ENCODE data around the gene TMEM54.
"Not testable (repeated sequence)": the region's sequence is repeated elsewhere in the genome, so short reads cannot be mapped to it uniquely, and the experiment has no call there.

TMEM54 gene

DNA sequence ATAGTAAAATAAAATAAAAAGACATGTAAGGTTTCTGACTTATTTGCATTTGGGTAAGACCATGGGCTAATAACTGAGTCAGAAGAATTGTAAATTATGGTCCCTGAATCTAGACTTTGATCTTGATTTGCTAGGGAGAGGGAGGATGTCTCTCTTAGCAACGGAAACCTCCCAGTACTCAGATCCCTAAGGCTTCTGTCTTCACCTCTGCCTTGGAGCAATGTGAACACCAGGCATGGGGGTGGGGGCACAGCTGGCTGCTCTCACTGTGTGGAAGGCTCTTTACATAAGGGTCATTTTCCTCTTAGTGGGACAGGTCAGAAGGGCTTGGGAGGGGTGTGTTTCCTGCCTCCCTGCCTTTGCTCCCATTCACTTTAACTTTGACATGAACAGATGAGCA, 17.0 kb upstream of the TMEM54 start:
- DNase-seq, result no peak

DNA sequence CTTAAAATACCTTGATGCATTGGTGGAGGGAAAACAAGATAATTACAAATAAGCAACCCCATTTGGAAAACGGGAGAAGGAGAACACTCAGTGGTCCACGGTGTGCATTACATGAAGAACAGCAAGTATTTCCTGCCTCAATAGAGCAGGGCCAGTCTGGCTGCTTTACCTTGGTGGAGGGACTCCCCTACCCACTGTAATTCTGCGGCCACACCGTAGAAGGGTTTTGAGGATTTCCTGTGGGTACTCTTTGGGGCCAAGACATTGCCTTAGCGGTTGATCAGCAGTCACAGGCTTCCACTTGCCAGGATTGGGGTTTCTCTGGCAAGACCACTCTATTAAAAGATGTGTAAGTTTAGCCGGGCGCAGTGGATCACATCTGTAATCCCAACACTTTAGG, 16.3 kb upstream of the TMEM54 start:
- DNase-seq, result no peak

DNA sequence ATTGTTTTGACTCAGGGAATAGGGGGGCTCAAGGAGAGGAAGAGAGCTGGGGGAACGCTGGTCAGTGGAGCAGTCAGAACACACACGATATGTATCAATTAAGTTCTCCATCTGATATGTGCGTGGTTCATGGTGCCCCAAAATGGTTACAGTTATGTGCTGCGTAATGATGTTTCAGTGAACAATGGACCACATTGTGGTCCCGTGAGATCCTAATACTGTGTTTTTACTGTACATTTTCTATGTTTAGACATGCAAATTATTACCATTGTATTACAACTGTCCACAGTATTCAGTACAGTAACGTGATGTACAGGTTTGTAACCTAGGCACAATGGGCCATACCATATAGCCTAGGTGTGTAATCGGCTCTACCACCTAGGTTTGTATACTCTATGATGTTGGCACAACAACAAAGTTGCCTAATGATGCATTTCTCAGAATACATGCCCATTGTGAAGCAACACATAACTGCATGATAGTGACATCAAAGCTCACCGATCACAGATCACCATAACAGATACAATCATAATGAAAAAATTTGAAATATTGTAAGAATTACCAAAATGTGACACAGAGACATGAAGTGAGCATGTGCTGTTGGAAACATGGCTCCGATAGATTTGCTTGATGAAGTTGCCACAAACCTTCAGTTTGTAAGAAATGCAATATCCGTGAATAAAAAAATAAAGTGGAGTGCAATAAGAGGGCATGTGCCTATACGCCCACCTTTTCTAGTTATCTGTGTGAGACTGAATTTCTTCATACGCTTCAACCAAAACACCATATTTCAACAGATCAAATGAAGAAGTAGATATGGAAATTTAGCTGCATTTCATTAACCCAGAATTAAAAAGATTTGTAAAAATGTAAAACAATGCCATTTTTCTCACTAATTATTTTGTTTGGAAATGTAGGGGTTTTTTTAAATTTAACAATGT, 14.8 kb upstream of the TMEM54 start:
- no peak for DNase-seq

DNA sequence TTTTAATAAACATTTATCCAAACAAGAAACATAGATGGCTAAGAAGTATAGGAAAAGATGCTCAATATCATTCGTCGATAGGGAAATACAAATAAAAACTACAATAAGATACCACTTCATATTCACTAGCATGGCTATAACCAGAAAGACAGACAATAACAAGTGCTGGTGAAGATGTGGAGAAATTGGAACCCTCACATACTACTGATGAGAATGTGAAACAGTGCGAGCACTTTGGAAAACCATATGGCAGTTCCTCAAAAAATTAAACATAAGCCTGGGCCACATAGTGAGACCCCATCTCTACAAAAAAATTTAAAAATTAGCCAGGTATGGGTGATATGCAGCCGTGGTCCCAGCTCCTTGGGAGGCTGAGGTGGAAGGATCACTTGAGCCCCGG, 9.1 kb upstream of the TMEM54 start:
- no peak for DNase-seq

DNA sequence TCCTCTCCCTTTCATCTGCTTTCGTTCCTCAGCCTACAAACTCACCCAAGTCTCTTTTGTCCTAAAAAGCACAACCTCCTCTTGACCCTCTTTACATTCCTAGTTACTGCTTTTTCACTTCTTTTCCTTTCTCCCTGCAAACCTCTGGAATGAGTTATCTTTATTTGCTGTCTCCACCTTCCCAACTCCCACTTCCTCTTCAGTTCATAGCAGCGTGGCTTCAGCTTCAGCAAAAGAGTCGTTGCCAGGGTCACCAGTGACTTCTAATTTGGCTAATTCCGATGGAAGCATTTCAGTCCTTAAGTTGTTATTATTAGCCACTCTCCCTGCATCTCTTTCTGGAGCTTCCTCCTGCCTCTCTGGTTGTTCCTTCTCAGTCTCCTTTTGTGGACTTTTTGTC, 6.2 kb upstream of the TMEM54 start:
- DNase-seq, result no peak

DNA sequence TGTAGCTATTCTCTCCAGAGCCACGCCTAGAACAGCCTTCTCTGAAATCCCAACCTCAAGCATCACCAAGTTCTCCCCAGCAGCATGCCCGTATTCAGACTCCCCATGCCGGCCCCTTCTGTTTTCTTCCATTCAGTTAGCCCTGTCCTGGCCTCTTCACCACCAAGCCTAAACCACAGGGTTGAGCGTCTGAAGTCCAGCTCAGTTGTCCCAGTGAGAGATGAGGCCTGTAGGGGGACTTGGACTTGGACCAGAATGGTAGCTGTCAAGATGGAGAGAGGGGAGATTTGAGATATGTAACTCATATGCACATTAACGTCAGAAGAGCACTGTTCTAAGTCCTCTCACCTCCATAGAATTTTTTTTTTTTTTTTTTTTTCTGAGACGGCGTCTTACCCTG, 5.5 kb upstream of the TMEM54 start:
- no peak for DNase-seq

DNA sequence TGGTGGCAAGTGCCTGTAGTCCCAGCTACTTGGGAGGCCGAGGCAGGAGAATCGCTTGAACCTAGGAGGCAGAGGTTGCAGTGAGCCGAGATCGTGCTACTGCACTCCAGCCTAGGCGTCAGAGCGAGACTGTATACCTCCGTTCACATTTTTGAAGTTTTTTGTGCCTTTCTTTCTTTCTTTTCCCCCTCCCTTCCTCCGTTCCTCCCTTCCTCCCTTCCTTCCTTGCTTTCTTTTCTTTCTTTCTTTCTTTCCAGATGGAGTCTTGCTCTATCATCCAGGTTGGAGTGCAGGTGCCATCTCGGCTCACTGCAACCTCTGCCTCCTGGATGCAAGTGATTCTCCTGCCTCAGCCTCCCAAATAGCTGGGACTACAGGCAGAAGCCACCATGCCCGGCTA, 4.4 kb upstream of the TMEM54 start:
- not testable (repeated sequence) for DNase-seq

DNA sequence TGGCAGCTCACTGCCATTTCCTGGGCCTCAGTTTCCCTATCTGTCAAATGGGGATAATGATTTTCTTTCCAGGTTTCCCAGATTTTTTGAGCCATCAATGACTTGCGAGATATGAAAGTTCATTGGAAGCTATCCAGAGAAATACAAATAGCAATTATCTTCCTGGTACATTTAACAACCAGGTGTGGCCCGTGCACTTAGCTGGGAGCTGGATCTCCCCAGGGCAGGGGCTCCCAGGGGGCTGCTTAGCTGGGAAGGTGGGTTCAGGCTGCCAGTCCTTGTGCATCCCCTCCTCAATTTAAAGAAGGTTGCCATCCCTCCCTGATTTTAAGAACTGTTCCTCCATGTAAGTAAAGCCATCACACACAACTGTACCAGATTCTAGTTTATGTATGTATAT, 3.6 kb upstream of the TMEM54 start:
- DNase-seq, result no peak

DNA sequence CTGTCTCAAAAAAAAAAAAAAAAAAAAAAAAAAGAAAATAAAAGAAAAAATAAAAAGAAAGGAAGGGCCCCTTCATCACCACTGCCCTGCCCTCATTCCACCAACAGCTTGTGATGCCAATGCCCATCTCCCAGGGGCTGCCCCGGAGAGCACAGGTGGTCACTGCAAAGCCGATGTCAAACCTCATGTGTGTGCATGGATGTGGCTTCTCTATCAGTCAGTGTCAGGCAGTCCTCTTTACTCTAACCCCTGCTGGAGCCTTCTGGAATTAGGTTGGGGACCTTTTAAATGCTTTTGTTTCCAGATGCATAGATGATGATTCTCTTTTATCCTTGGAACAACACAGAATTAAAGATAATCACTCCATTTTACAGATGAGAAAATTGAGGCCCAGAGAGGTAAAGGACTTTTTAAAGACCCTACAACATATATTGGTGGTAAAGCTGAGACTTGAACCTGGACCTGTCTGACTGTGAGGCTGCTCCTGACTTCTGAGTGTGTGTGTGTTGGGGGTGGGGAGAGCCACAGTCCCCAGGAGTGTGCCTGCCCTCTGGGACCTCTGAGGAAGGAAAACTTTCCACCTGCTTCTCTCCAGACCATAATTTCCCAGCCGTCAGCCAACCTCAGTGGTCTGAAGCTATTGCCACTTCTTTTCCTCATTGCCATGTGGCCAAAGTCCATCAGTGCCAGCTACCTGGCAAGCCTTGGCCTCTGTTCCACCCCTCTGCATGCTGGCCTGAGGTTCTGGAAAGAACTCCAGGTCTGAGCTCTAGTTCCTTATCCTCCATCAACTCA, 3.0 kb upstream of the TMEM54 start:
- DNase-seq, result no peak

DNA sequence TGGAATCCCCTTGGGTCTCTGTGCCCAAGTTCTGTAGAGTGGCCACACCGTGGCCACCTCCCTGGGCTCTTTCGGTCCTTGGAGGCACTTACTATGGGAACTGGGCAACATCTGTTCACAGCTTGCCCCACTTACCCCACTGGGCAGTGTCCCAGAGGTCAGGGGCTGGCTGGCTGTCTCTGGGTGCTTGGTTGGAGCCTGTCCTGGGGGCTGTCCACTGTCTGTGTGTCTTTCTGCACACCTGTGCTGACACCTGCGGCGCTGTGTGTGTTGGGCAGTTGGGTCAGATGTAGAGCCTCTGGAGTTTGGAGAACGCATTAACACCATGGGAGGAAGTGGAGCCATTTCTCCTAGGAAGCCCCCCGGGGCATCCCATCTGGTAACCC, 1.3 kb upstream of the TMEM54 start:
- DNase-seq, result no peak

DNA sequence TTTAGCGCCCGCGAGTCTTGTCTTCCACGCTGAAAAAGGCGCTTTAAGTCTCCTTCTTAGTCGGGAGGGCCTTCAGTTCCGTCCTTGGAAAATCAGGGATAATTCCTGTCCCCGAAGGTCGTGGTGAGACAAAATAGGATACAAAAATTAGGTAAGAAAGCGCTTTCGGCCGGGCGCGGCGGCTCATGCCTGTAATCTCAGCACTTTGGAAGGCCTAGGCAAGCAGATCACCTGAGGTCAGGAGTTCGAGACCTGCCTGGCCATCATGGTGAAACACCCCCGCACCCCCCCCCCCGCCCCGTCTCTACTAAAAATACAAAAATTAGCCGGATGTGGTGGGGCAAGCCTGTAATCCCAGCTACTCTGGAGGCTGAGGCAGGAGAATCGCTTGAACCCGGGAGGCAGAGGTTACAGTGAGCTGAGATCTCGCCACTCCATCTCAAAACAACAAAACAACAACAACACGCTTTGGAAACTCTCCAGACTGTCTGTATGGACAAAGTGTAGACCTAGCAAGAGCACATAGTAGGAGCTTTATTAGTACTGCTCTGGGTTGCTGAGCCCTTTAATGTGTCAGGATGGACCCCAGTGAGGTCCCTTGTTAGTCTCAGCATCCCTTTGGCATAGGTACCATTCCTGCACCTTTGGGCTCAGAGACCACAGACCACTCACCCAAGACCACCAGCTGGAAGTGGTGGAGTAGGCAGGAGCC, 790 bp upstream of the TMEM54 start:
- DNase-seq, result no peak

DNA sequence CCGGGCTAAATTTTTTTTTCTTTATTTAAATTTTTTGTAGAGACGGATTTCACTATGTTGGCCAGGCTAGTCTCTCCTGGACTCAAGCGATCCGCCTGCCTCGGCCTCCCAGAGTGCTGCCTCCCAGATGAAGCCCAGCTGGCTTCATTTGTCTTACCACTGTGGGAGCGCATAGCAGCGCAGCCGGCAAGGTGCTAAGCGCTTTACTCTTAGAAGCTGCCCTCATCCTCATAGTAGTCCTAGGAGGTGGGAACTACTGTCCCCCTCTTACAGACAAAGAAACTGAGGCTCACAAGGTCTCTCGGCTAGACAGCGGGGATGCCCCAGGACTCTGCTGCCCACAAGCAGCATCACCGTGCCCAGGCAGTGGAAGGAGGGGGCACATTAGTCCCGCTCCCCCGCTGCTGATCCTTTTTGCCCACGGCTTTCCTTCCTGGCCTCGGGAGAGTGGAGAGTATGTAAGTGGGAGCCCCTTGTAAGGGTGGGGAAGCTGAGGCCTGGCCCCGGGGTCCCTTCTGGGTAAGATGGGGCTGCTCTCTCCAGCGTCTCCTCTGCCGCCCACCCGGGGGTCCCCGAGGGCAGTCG, 726 bp downstream of the TMEM54 start:
- DNase-seq, result no peak

DNA sequence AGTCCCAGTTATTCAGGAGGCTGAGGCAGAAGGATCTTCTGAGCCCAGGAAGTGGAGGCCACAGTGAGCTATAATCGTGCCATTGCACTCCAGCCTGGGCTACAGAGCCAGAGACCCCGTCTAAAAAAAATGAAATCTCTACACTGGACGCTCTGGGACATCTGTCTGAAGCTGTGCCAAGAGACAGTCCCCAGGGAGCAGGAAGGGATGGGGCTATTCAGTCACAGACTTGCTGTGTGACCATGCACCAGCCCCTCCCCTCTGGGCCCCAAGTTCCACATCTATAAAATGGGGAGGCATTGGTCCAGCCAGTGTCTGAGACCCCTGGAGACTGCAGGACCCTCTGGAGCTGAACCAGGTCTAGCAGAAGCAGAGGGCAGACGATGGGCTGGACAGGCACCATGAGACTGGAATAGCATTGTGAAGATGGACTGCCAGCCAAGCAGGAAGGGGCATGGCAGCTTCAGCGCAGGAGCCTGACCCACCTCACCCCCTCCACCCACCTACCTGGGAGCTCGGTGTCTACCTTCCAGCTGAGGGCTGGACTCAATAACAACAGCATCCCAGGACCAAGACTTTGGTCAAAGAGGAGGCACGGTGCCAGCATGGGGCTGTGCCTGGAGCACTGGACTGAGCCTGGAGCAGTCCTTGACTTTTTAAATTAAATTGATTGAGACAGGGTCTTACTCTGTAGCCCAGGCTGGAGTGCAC, 1.4 kb downstream of the TMEM54 start:
- DNase-seq, result no peak

DNA sequence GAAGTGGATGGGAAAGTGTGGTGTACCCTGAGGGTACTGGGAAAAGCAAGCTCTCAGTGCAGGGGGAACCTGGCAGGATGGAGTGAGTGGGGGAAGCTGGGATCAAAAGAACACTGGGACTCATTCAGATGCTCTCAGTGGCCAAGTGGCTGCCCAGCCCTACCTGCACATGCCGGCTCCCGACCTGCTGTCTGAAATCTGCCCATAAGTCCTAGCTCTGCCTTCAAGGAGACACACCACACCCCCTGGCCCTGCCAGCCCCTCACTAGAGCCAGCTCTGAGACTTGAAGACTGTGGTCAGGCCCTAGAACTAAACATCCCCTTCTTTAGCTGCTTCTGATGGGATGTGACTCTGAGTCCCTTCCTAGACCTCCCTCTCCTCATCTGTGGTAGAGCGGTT, 2.2 kb downstream of the TMEM54 start:
- DNase-seq, result no peak

DNA sequence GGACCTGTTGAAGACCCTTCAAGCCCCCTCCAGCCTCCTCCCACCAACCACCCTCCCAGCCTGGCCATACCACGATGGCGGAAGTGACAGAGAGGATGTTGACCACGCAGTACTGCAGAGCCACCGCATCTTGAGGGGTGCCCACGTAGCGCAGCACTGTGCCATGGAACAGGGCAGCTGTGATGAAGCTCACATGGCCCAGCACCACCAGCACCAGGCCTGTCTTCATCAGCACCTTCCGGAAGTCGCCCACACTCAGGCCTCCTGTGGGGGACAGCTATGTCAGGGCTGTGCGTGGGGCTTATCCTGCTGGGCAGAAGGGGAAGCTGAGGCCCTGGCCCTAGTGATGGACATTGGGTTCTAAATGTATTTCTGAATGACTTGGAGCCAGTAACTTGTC, 3.1 kb downstream of the TMEM54 start:
- DNase-seq, result no peak

DNA sequence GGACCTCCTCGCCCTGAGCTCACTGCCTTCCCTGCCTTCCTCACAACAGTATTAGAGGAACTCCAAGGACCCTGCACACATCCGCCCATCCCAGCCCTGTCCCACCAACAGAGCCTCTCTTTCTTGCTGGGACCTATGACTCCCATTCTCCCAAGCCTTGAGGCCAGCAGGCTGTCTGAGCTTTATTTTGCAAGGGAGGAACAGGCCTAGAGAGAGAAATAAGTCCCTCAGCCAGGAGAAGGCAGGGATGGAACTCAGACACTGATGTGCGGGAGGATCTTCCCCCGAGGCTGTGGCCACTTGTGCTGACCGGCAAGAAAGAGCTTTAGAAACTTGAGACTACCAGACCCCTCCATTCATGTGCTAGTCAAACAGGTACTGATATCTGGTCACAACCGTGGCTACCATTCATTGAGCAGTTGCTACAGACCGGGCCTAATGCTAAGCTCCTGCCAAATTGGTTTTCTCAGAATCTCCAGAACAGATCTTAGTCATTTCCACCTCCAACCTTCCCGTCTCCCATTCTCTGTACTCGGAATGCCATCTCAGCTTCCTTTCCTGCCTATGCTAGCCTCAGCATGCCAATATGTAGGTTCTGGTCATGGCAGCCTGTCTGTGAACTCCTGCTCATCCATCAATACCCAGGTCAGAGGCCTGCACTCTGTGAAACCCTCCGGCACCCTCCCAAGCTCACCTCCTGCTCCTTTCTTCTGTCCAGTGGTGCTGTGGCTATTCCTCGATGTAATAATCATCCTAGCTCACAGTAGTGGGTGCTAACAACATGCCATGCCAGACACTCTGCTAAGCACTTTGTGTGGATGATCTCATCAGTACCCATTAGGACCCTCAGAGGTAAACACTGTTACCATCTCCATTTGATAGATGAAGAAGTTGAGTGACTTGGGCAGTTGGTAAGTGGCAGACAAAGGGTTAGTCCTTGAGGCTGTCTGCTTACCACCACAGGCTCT, 3.8 kb downstream of the TMEM54 start:
- DNase-seq, result no peak

DNA sequence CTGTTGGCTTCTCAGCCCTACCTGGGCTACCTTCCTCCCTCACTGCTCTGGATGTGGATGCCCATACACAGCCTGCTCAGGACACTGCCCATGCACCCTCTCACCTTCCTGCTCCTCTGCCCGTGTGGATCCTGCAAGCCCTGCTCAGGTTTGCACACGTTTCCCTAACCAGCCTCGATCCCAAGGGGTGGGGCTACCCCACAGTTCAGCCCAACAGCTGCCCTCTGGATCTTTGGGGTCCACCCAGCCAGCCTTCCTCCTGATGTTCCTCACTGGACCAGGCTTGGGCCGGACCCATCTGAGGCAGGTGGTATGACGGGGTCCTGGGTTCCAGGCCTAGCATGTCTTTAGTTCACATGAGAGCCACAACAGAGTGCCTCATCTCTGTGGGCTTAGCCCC, 4.7 kb downstream of the TMEM54 start:
- DNase-seq, result no peak

DNA sequence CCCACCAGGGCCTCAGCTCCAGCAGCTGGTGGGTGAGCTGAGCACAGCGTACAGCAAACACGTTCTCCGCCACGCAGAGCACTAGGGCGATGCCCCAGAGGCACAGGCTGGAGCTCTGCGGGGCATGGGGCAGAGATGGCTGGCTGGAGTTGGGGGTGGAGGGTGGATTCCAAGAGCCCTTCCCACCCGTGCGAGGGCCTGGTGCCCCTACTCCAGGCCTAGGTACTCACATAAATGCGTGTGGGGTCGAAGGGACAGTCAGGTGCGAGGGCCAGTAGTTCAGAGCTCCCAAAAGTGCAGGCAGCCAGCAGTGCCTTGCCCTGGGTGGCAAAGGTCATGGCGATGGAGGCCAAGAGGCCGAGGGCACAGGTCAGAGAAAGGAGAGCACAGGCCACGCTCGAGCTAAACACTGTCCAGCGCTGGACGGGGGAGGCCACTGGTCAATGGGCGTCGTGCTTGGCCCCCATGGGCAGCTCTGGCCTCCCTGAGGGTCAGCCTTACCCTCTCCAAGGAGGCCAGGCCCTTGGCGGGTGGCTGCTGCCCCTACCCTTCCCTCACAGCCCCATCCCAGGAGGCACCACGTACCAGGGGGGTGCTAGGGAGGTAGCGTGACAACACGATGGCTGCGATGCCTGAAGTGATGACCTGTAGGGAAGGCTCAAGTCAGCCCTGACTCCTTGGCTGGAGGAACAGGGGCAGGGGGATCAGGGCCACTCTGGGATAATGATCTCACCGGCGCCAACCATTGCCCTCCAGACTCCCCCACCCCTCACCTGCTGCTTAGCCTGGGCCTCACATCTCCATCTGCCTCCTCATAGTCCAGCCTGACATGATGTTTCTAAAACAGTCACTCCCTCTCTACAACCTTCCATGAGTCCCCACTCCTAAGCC, 5.6 kb downstream of the TMEM54 start:
- no peak for DNase-seq

DNA sequence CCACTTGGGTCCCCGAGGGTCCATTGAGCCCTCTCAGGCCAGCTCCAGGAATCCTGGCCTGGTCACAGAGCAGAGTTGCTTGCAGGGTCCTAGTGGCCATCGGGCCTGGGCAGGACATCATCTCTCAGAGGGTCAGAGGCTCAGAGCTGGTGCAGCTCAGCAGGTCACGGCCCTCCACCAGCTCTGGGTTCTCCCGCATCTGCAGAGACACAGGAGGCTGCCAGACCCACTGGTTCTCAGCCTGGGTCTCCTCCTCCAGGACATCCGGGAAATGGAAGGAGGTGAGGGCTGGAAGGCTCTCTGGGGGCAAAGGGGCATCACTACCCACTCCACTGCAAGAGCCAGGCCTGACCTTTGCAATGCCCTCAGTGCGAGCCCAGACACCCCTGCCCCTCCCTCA, 6.5 kb downstream of the TMEM54 start:
- no peak for DNase-seq

DNA sequence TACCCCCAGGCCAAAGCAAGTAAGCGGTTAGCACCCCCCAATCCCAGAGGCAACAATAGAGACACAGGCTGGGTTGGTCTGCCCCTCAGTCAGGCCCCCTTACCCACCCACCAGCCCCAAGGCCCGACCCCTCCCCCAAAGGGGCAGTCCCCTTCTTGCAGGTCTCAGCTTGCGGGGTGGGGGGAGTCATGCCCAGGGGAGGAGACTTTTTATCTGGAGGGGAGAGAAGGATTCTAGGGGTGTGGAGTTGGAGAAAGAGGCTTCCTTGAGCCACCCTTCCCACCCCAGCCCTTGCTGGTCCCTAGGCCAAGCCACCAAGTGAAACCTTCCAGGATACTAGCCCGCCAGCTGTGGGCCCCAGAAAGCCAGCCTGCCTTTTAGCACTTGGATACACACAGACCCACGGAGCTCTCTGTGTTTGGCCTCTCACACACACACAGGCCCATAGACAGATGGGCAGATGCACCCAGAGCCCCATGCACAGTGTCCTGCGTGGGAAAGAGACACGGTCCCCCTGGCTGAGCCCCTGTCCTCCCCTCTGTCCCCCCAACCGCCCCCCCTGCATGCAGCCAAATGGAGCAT, 7.1 kb downstream of the TMEM54 start:
- no peak for DNase-seq
